Measurements from ENCODE around the gene PHF2.

- no peak for TF ChIP-seq CTCF (IDR thresholded peaks at IDR 0.05)
- TF ChIP-seq EP300 (IDR thresholded peaks at IDR 0.05; ENCODE audit: borderline replicate concordance in 1 of 2, low read depth in 1 of 2, low read length in 1 of 2): no peak
- TF ChIP-seq IRF3 (IDR thresholded peaks at IDR 0.05; ENCODE audit: low read depth, low read length): no peak
Observed at GRCh38 chr9:93617273-93617672, 40.9 kb downstream of the PHF2 start.

Data from SK-N-SH (cell line).